ENCODE data around the gene HIPK1.

DNA sequence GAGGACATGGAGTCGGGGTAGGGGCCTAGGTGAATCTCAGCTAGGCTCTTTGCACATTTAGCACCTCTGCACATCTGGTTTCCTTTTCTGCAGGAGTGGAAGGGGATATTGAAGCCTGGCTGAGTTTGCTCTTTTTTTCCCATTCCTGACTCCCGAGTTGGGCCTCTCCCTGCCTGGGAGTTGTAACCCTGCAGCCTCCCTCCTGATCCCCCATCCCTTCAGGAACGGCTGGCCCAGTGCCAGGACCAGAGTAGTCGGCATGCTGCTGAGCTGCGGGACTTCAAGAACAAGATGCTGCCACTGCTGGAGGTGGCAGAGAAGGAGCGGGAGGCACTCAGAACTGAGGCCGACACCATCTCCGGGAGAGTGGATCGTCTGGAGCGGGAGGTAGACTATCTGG lies 51.0 kb downstream of the HIPK1 start:
- TF ChIP-seq POLR2A (IDR thresholded peaks at IDR 0.05; ENCODE audit: low read length) (no peak), GATA1 (IDR thresholded peaks at IDR 0.05; ENCODE audit: low read depth, low read length) (no peak)
